Kidney (tissue), 14 donors: ENCODE measurements around the gene RALGAPB. TPM values are rescaled to one million over a fixed set of nuclear protein-coding genes. Genes with fewer than 3 reads are reported as not detected.

ENCODE experiments used
- DNase-seq, 5 donors: peaks; one replicate each; pipeline ENCODE4 v3.0.0-alpha.2; 2013 to 2020
- FAIRE-seq: peaks from 2 replicates; lab custom pipeline; 2012; peaks lifted over from hg19 to GRCh38; lab: Jason Lieb, UNC
- H3K27ac ChIP-seq, 2 donors: one replicate each; pipeline ENCODE4 v1.7.0; 2013; ENCODE audit warnings: low read depth in 2 of 2, low read length in 2 of 2, inconsistent platforms in 1 of 2
- H3K27me3 ChIP-seq: one replicate; pipeline ENCODE4 v1.7.1; 2013; ENCODE audit warnings: low read length, inconsistent platforms; ENCODE audit not compliant: control insufficient read depth, insufficient read depth
- H3K36me3 ChIP-seq, 3 donors: one replicate each; pipeline versions ENCODE4 v1.7.0 to v1.7.1; 2013; ENCODE audit warnings: low read length in 3 of 3, control low read depth in 1 of 3, inconsistent platforms in 1 of 3; ENCODE audit not compliant: insufficient read depth in 3 of 3, control insufficient read depth in 2 of 3
- H3K4me1 ChIP-seq, 3 donors: one replicate each; pipeline versions ENCODE4 v1.7.0 to v1.7.1; 2013; ENCODE audit warnings: low read length in 3 of 3, inconsistent platforms in 1 of 3, low read depth in 1 of 3; ENCODE audit not compliant: control insufficient read depth in 2 of 3, insufficient read depth in 2 of 3
- H3K4me3 ChIP-seq, 3 donors: one replicate each; pipeline versions ENCODE4 v1.7.0 to v1.8.1; 2013; ENCODE audit warnings: low read length in 3 of 3, control low read depth in 1 of 3, inconsistent platforms in 1 of 3
- H3K9ac ChIP-seq, 3 donors: one replicate each; pipeline versions ENCODE4 v1.7.0 to v1.7.1; 2013; ENCODE audit warnings: low read length in 3 of 3, control low read depth in 1 of 3, inconsistent platforms in 1 of 3
- H3K9me3 ChIP-seq, 3 donors: one replicate each; pipeline versions ENCODE4 v1.7.0 to v1.7.1; 2013; ENCODE audit warnings: low read length in 3 of 3, control low read depth in 1 of 3, inconsistent platforms in 1 of 3; ENCODE audit not compliant: control insufficient read depth in 2 of 3, insufficient read depth in 1 of 3
- intact Hi-C: fragments of 100-400 bp; cut with DNase I; formaldehyde crosslinking; loops from one replicate; pipeline ENCODE4 v1.11.1; 2022
- polyA plus RNA-seq: library from polyadenylated mRNA; stranded (reverse); fragments of 350-450 nt; fragmentation: Illumina TruSeq; extraction: RNeasy Lipid Tissue Mini Kit (QIAGEN cat#74804); gene quantifications from one replicate; pipeline ENCODE4 v1.2.3, GENCODE V29; 2014; ENCODE audit warnings: low read depth, low replicate concordance; ENCODE audit not compliant: insufficient read depth
- total RNA-seq: library from RNA; stranded (reverse); fragmentation: NEBNext Ultra II Directional; extraction: Animal tissue kit (Norgen Biotek cat#: 25700); gene quantifications from one replicate; pipeline ENCODE4 v1.2.1, GENCODE V29; 2021
- TF ChIP-seq, protein P1 (sequence below): IDR thresholded peaks from 3 replicates; pipeline ENCODE4 v1.5.1; 2012; ENCODE audit warnings: mild to moderate bottlenecking, moderate library complexity, borderline replicate concordance; ENCODE audit not compliant: insufficient read depth; ENCODE audit errors: extremely low read depth
- donor health status: control.
- donor health status: control.
- donor health status: control.
- donor health status: control.
- donor health status: control.
- donor health status: DM: yes; HTN: yes; CAD: no.
- donor health status: Normal renal cell carcinoma (clear cell type).

RALGAPB gene
- total and polyA plus RNA-seq, 2 donors from 2014 or later = 9.4 to 43.3 TPM

DNA sequence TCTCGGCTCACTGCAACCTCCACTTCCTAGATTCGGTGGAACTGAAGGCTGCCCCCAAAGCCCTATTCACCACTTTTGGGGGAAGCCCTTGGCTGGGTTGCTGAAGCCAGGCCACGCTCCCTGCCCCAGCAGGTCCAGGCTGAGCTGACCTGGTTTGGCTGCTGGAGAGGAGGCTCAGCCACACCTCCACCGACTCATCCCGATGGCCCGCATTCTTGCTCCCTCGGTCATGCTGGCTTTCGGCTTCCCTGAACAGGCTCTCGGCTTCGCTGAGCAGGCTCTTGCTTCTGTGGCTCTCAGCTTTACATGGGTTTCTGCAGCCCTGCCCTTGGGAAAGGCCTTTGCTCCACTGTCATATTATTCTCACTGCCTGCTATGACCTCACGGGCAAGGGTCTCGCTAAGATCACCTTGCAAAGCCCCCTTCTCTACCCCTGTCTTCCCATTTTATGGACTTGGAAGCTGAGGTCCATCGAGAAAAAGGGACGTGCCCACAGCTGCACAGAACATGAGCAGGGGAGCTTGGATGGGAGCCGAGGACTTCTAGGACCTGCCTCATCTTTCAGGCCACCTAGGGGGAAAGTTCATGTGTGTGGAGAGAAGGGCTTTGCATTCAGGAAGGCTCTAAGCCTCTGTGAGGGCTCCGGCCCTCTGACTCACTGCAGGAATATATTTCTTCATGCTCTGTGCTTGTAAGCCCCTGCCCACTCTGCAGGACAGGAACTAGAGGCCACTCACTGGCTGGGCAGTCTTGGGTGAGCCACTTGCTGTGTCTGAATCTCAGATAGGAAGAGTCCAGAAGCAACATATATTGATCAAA is 144.6 kb downstream of the RALGAPB start:
- TF ChIP-seq, protein P1, sequence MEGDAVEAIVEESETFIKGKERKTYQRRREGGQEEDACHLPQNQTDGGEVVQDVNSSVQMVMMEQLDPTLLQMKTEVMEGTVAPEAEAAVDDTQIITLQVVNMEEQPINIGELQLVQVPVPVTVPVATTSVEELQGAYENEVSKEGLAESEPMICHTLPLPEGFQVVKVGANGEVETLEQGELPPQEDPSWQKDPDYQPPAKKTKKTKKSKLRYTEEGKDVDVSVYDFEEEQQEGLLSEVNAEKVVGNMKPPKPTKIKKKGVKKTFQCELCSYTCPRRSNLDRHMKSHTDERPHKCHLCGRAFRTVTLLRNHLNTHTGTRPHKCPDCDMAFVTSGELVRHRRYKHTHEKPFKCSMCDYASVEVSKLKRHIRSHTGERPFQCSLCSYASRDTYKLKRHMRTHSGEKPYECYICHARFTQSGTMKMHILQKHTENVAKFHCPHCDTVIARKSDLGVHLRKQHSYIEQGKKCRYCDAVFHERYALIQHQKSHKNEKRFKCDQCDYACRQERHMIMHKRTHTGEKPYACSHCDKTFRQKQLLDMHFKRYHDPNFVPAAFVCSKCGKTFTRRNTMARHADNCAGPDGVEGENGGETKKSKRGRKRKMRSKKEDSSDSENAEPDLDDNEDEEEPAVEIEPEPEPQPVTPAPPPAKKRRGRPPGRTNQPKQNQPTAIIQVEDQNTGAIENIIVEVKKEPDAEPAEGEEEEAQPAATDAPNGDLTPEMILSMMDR = no peak
- DNase-seq (no peak), FAIRE-seq (no peak)
- no peak overlapping the region for H3K4me3 ChIP-seq
- H3K9me3 ChIP-seq = no peaks in the 10 kb centered on the region
- intact Hi-C loops = no loop called here
- H3K27me3 ChIP-seq = no peaks in the 10 kb centered on the region
- H3K36me3 ChIP-seq = no peaks in the 10 kb centered on the region
- no peaks in the 10 kb centered on the region for H3K4me1 ChIP-seq
- no peak overlapping the region for H3K9ac ChIP-seq
- no peak overlapping the region for H3K27ac ChIP-seq

GRCh38 chr20:38617830-38618196 is 145.2 kb downstream of the RALGAPB start:
- H3K27me3 ChIP-seq = no peaks in the 10 kb centered on the region
- no peak overlapping the region for H3K4me3 ChIP-seq
- intact Hi-C loops = no loop called here
- FAIRE-seq = no peak
- H3K9me3 ChIP-seq = no peaks in the 10 kb centered on the region
- H3K36me3 ChIP-seq = no peaks in the 10 kb centered on the region
- no peak overlapping the region for H3K27ac ChIP-seq
- DNase-seq = no peak
- H3K9ac ChIP-seq = no peak overlapping the region
- no peaks in the 10 kb centered on the region for H3K4me1 ChIP-seq
- TF ChIP-seq, protein P1 = no peak

GRCh38 chr20:38620441-38620840 is 147.8 kb downstream of the RALGAPB start:
- TF ChIP-seq, protein P1 = no peak
- H3K4me1 ChIP-seq = no peaks in the 10 kb centered on the region
- no peak overlapping the region for H3K4me3 ChIP-seq
- FAIRE-seq = no peak
- DNase-seq = no peak
- no peaks in the 10 kb centered on the region for H3K27me3 ChIP-seq
- no peak overlapping the region for H3K9ac ChIP-seq
- intact Hi-C loops = no loop called here
- no peaks in the 10 kb centered on the region for H3K9me3 ChIP-seq
- H3K27ac ChIP-seq = no peak overlapping the region
- no peaks in the 10 kb centered on the region for H3K36me3 ChIP-seq
